Lower leg skin (tissue), 4 donors: Measurements from ENCODE around the gene VPS13A. TPM values are rescaled to one million over a fixed set of nuclear protein-coding genes. Genes with fewer than 3 reads are reported as not detected.

Source experiments
- DNase-seq, 2 donors: peaks; one replicate each; pipeline ENCODE4 v3.0.0-alpha.2; 2019; ENCODE audit warnings: low spot score in 2 of 2
- H3K4me3 ChIP-seq: fragments of 200-600 bp; sonication (generic); 2 replicates; pipeline ENCODE4 v1.5.1; 2017; ENCODE audit warnings: mild to moderate bottlenecking, low read depth; ENCODE audit not compliant: poor library complexity, severe bottlenecking
- CTCF ChIP-seq, 3 donors: fragments of 450-650 bp; IDR thresholded peaks; one replicate each; pipeline ENCODE4 v1.5.1; 2016; ENCODE audit warnings: antibody characterized with exemption in 3 of 3, mild to moderate bottlenecking in 3 of 3, moderate library complexity in 2 of 3
- POLR2A ChIP-seq, 2 donors: fragments of 450-650 bp; IDR thresholded peaks; one replicate each; pipeline ENCODE4 v1.6.1; 2016 to 2017; ENCODE audit warnings: antibody characterized with exemption in 2 of 2, mild to moderate bottlenecking in 1 of 2, moderate library complexity in 1 of 2
- WGBS, 2 donors: methylation state at CpG; one replicate each; pipeline ENCODE4 v1.1.5; 2018; 5-methylcytosine and 5-hydroxymethylcytosine counted together
- intact Hi-C: fragments of 100-400 bp; cut with DNase I; formaldehyde crosslinking; loops from one replicate; pipeline ENCODE4 v1.15.0; 2023; ENCODE audit warnings: low total_unique reads
- total RNA-seq, 4 donors: library from RNA; depleted of rRNA; stranded (reverse); fragments of >200 nt; gene quantifications; one replicate each; pipeline ENCODE4 v1.1.0, GENCODE V29; 2016

VPS13A gene
- total RNA-seq, 4 donors from 2014 or later = 27.0 to 48.1 (median 32.5) TPM

- 98 to 100% methylated on average over 2 of the region's 2 CpGs for WGBS, 2 donors
- no peak for DNase-seq
- H3K4me3 ChIP-seq = no peak overlapping the region
- TF ChIP-seq POLR2A (IDR thresholded peaks at IDR 0.05) = no peak
- intact Hi-C loops = no loop called here
Measured at GRCh38 chr9:77307166-77307565, 129.8 kb downstream of the VPS13A start.

GRCh38 chr9:77316058-77316457 is 138.7 kb downstream of the VPS13A start:
- TF ChIP-seq POLR2A (IDR thresholded peaks at IDR 0.05) (no peak), CTCF (IDR thresholded peaks at IDR 0.05) (no peak)
- intact Hi-C loops = no loop called here
- DNase-seq = no peak
- H3K4me3 ChIP-seq = no peak overlapping the region
- WGBS, 2 donors = 78 to 84% methylated on average over 1 of the region's 1 CpG

- intact Hi-C loops = no loop called here
- H3K4me3 ChIP-seq = no peak overlapping the region
- TF ChIP-seq POLR2A (IDR thresholded peaks at IDR 0.05) (no peak), CTCF (IDR thresholded peaks at IDR 0.05) (no peak)
- DNase-seq = no peak
- 94 to 97% methylated on average over 5 of the region's 5 CpGs for WGBS, 2 donors
Measured at GRCh38 chr9:77325058-77325457, 147.7 kb downstream of the VPS13A start.

- WGBS, 2 donors = 85 to 96% methylated on average over 1 of the region's 1 CpG
- no peak overlapping the region for H3K4me3 ChIP-seq
- no peak for DNase-seq
- TF ChIP-seq POLR2A (IDR thresholded peaks at IDR 0.05) (no peak), CTCF (IDR thresholded peaks at IDR 0.05) (no peak)
- intact Hi-C loops = no loop called here
Measured at GRCh38 chr9:77328102-77328501, 150.8 kb downstream of the VPS13A start.

GRCh38 chr9:77370064-77370463 is 192.7 kb downstream of the VPS13A start:
- no peak for TF ChIP-seq POLR2A (IDR thresholded peaks at IDR 0.05)
- TF ChIP-seq CTCF (IDR thresholded peaks at IDR 0.05) = no peak
- no peak overlapping the region for H3K4me3 ChIP-seq
- 97 to 98% methylated on average over 5 of the region's 5 CpGs for WGBS, 2 donors
- no peak for DNase-seq
- intact Hi-C loops = no loop called here

GRCh38 chr9:77374266-77374665 is 196.9 kb downstream of the VPS13A start:
- intact Hi-C loops = no loop called here
- no peak for TF ChIP-seq POLR2A (IDR thresholded peaks at IDR 0.05)
- no peak for TF ChIP-seq CTCF (IDR thresholded peaks at IDR 0.05)
- no peak for DNase-seq
- H3K4me3 ChIP-seq = no peak overlapping the region
- 97% methylated on average over 3 of the region's 3 CpGs for WGBS, 2 donors
